PC-3 (cell line): ENCODE measurements around the gene NOSIP.

Experiments used
- CTCF ChIP-seq: fragments of 300-600 bp; sonication (generic); conservative IDR thresholded peaks from 2 replicates; pipeline ENCODE4 v1.5.1; 2017; ENCODE audit warnings: antibody characterized with exemption, low read depth, mild to moderate bottlenecking, low read length
- EZH2phosphoT487 ChIP-seq: fragments of 300-600 bp; sonication (generic); IDR thresholded peaks from 2 replicates; pipeline ENCODE4 v1.6.1; 2018; ENCODE audit warnings: mild to moderate bottlenecking, antibody characterized with exemption, low read length, borderline replicate concordance

DNA sequence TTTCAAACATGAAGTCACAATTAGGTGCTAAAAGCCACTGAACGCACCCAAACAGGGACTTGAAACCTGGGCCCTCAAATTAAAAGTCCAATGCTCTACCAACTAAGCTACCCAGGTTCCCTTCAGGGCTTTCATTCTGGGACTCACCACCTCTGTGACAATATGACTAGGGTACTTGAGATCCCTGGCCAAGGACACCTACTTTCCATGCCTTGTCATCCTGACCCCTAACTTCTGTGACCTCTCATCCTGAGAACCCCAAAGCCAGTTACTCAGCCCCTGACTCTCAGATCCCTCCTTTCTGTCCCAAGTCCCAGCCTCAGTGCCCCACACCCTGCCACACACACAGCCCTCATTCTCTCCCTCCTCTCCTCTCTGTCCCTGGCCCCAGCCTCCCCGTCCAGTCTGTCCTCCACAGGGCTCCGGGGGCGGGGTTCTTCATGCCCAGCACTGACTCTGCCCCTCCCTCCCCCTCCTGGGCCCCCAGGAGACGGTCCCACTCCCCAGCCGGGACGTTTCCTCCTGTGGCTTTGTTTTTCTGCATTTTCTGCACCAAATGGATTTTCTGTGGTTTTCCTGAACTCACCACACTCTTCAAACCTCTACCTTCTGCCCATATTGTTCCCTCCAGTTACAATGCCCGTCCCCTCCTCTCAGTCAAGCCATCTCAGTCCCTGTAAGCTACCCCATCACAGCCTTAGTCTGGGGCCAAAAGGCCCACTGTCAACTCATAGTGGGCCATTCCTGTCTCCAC lies 45.5 kb downstream of the NOSIP start:
- no peak for TF ChIP-seq EZH2phosphoT487
- no peak for TF ChIP-seq CTCF
